Thymus (tissue), 11 donors: ENCODE measurements around the gene F10. TPM values are rescaled to one million over a fixed set of nuclear protein-coding genes. Genes with fewer than 3 reads are reported as not detected.
A peak's percentile ranks its signal among the peaks of the same experiment; 100 is the strongest.

Source experiments
- DNase-seq, 9 donors: peaks; one replicate each; pipeline ENCODE4 v3.0.0-alpha.2; 2013; ENCODE audit warnings: low spot score in 9 of 9, low read depth in 6 of 9, missing footprints in 1 of 9
- H3K27ac ChIP-seq, 2 donors: one replicate each; pipeline ENCODE4 v1.5.1; 2013; ENCODE audit warnings: control low read depth in 1 of 2, low read depth in 1 of 2, low read length in 1 of 2, mild to moderate bottlenecking in 1 of 2, moderate library complexity in 1 of 2
- H3K27me3 ChIP-seq, 2 donors: one replicate each; pipeline ENCODE4 v1.5.1; 2013; ENCODE audit warnings: low read length in 1 of 2; ENCODE audit not compliant: control insufficient read depth in 2 of 2, insufficient read depth in 1 of 2
- H3K36me3 ChIP-seq, 2 donors: one replicate each; pipeline ENCODE4 v1.5.1; 2013; ENCODE audit warnings: low read length in 1 of 2, mild to moderate bottlenecking in 1 of 2, moderate library complexity in 1 of 2; ENCODE audit not compliant: control insufficient read depth in 2 of 2, insufficient read depth in 2 of 2
- H3K4me1 ChIP-seq, 2 donors: one replicate each; pipeline ENCODE4 v1.5.1; 2013; ENCODE audit warnings: low read length in 2 of 2; ENCODE audit not compliant: control insufficient read depth in 2 of 2, insufficient read depth in 2 of 2
- H3K4me3 ChIP-seq, 2 donors: one replicate each; pipeline ENCODE4 v1.5.1; 2013; ENCODE audit warnings: low read length in 2 of 2, control low read depth in 1 of 2, mild to moderate bottlenecking in 1 of 2
- H3K9me3 ChIP-seq, 2 donors: one replicate each; pipeline ENCODE4 v1.5.1; 2013; ENCODE audit warnings: low read length in 1 of 2, mild to moderate bottlenecking in 1 of 2; ENCODE audit not compliant: control insufficient read depth in 2 of 2, insufficient read depth in 1 of 2
- WGBS: extraction: QIAGEN DNeasy Blood & Tissue Kit; methylation state at CpG from one replicate; pipeline ENCODE4 v1.1.7; 2013; 5-methylcytosine and 5-hydroxymethylcytosine counted together
- polyA plus RNA-seq: library from polyadenylated mRNA; stranded (reverse); fragments of 200-250 nt; gene quantifications from one replicate; pipeline ENCODE4 v1.2.3, GENCODE V29; 2013
- total RNA-seq: library from RNA; stranded (reverse); fragments of 120-200 nt; gene quantifications from one replicate; pipeline ENCODE4 v1.2.4, GENCODE V29; 2013
- donor health status: healthy.

F10 gene
- total and polyA plus RNA-seq, 2 donors = 1.4 to 2.7 TPM

DNA sequence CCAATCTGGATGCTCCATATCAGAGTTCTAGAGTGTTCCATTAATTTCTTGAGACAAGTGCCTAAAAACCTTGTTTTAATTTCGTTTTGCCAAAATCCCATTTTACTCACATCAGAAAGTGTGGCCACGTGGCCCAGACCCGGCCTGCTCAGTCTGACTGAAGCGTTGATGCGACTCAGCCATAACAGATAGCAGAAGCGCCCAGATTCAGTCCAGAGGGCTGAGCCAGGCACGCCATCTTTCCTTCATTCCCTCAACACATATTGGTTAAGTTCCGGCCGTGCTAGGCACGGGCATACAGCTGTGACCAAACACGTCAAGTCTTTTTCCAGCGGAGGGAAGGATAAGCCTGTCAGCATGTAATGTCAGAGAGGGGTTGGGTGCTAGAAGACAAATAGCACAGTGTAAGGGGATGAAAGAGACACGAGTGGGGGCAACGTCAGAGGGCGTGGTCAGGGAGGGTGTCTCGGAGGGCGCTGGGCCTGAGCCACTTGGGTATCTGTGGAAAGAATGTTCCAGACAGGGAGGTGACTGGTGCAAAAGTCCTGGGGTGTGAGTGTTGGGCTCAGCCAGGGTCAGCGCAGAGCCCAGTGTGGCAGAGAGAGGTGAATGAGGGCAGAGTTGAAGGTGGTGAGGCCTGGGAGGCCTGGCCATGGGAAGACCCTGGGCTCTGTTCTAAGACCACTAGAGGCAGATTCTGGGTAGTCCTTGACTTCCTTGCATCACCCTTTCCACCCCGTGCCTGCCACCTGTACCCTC lies 3.1 kb downstream of the F10 start:
- Histone ChIP-seq H3K9me3 (peaks cover 2 to 12% of the 10 kb centered on the region in 2 donors), H3K27me3 (peaks cover 9 to 34% of the 10 kb centered on the region in 2 donors), H3K4me1 (peaks cover 0 to 4% of the 10 kb centered on the region in 2 donors), H3K27ac (no peak overlapping the region), H3K36me3 (no peaks in the 10 kb centered on the region), H3K4me3 (no peak overlapping the region)
- DNase-seq = no peak
- 94% methylated on average over 19 of the region's 19 CpGs for WGBS

DNA sequence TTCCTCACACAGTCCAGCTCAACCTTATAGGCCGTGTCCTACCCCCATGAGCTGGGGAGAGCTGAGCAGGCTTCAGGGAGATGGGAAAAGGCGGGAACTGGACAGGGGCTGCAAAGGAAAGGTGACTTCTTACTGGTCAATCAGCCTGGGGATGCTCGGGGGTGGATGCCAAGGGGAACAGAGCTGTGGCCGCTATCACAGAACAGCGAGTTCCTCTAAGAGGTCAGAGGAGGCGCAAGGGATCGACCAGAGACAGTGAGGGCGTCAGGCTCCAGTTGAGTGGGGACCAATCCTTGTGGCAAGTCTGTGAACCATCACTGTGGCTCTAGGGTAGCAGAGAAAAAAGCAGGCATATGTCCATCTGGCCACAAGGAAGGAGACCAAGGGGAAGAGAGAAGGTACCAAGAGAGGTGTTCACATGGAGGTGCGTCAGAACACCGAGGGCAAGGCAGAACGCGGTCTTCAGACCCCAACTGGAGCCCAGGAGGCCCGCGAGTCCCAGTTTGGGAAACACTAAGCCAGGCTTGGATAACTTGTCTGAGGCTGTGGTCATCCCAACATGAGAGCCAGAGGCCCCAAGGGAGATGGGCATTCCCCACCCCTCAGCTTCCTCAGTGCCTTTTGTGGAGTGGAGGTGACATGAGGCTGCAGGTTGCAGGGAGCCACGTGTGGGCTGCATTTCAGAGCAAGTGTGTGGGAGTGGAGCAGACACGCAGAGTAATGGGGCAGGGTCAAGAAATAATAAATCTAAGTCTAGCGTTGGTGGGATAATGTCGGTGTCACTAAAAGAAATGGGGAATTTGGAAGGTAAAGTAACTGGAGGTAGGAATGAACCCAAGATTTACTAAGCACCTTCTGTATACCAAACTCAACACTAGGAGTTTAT lies 3.9 kb downstream of the F10 start:
- peaks cover 9 to 38% of the 10 kb centered on the region in 2 donors for H3K27me3 ChIP-seq
- no peak overlapping the region for H3K4me3 ChIP-seq
- H3K9me3 ChIP-seq = peaks cover 2 to 12% of the 10 kb centered on the region in 2 donors
- H3K36me3 ChIP-seq = no peaks in the 10 kb centered on the region
- 92% methylated on average over 18 of the region's 18 CpGs for WGBS
- DNase-seq = no peak
- H3K27ac ChIP-seq = no peak overlapping the region
- peaks cover 0 to 4% of the 10 kb centered on the region in 2 donors for H3K4me1 ChIP-seq

DNA sequence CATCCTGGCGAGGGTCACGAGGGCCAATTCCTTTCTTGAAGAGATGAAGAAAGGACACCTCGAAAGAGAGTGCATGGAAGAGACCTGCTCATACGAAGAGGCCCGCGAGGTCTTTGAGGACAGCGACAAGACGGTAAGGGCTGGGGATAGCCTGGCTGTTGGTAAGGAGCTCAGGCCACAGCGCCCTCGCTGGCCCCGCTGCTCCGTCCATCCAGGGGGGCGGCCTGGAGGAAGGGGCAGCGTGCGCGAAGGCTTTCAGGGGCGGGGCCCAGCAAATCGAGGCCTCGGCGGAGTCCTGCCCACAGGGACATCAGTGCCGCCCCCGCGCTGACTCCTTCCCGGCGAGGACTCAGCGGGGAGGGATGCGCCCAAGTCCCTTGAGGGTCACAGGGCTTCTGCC lies 6.9 kb downstream of the F10 start:
- Histone ChIP-seq H3K4me3 (peak overlapping the region in 1 of 2 donors; percentile 30), H3K27me3 (peaks cover 9 to 41% of the 10 kb centered on the region in 2 donors), H3K9me3 (peaks cover 2 to 12% of the 10 kb centered on the region in 2 donors), H3K27ac (no peak overlapping the region), H3K36me3 (no peaks in the 10 kb centered on the region), H3K4me1 (peaks cover 0 to 4% of the 10 kb centered on the region in 2 donors)
- 70% methylated on average over 27 of the region's 27 CpGs for WGBS
- DNase-seq = no peak

DNA sequence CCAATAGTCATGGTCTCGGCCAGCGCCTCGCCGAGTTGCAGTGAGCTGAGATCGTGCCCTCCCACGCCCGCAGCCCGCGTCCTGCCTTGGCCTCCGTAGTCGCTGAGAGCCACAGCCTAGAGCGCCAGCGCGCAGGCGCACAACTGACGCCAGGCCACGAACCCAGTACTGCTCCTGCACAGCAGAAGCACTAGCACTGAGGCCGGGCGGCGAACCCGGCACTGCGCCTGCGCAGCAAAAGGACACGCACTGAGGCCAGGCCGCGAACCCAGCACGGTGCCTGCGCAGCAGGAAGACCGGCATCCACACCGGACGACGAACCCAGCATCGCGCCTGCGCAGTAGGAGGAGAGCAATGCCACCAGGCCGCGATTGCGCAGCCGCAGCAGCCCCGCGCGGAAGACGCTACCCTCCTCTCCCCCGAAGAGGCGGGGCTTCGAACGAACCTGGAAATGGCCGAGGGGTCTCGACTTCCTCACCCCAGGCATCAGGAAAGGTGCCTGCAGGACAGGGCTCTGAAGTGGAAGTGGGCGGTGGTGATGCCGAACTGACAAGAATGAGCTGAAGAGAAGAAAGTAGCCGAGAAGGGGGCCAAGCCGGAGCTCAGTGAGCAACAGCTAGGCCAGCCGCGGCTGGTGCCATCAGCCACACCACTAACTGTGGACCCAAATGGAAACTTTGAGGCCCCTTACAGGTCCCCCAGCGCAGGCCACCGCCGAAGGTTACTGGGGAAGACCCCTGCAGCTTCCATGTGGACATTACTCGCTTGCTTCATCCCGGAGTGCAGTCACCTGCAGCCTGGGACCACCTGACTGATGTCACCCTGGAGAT lies 7.5 kb downstream of the F10 start:
- Histone ChIP-seq H3K9me3 (peaks cover 2 to 12% of the 10 kb centered on the region in 2 donors), H3K36me3 (no peaks in the 10 kb centered on the region), H3K27me3 (peaks cover 9 to 41% of the 10 kb centered on the region in 2 donors), H3K4me1 (peaks cover 0 to 4% of the 10 kb centered on the region in 2 donors), H3K27ac (no peak overlapping the region), H3K4me3 (peak overlapping the region in 1 of 2 donors; percentile 30)
- 48% methylated on average over 60 of the region's 60 CpGs for WGBS
- DNase-seq = peak in 2 of 9 donors; percentile 24 to 31

DNA sequence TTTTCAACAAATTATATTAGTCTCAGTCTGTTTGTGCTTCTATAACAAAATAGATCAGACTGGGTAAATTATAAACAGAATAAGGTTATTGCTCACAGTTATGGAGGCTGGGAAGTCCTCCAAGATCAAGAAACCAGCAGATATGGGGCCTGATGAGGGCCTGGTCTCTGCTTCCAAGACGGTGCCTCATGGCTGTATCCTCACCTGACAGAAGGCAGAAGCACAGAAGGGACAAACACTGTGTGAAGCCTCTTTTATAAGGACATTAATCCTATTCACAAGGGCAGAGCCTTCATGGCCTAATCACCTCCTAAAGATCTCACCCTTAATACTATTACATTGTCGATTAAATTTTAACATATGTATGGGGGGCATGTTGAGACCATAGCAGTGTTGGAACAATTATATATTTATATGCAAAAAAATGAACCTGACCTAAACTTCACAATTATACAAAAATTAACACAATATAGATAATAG lies 12.7 kb downstream of the F10 start:
- 96% methylated on average over 2 of the region's 2 CpGs for WGBS
- Histone ChIP-seq H3K4me1 (no peaks in the 10 kb centered on the region), H3K4me3 (no peak overlapping the region), H3K36me3 (no peaks in the 10 kb centered on the region), H3K27ac (no peak overlapping the region), H3K9me3 (peaks cover 0 to under 1% of the 10 kb centered on the region in 2 donors), H3K27me3 (peaks cover 2 to 21% of the 10 kb centered on the region in 2 donors)
- DNase-seq = no peak

DNA sequence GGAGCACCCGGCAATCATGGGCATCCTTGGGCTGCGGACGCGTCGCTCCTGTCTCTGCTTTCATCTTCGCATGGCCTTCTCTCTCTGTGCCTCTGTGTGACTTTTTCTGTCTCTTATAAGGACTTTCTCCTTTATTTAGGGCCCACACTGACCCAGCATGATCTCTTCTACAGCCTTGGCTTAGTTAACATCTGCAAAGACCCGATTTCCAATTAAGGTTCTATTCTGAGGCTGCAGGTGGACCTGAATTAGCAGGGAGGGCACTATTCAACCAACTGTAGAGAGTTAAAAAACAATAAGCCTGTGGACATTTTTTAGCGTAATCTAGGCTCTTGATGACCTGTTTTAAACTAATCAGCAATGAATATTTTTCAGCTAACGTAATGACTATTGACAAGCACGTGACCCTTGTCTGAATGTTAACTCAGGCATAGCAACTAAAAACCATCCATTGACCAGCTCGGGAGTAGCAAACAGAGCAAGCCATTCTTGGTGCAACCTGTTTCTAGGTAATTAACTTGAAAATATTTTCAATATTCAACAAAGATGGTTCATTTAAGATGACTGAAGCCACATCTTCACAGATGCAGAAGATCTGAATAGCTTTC lies 15.2 kb downstream of the F10 start:
- no peaks in the 10 kb centered on the region for H3K36me3 ChIP-seq
- no peaks in the 10 kb centered on the region for H3K9me3 ChIP-seq
- 91% methylated on average over 11 of the region's 11 CpGs for WGBS
- no peaks in the 10 kb centered on the region for H3K4me1 ChIP-seq
- H3K27ac ChIP-seq = no peak overlapping the region
- no peak for DNase-seq
- H3K27me3 ChIP-seq = peaks cover 0 to 10% of the 10 kb centered on the region in 2 donors
- no peak overlapping the region for H3K4me3 ChIP-seq

DNA sequence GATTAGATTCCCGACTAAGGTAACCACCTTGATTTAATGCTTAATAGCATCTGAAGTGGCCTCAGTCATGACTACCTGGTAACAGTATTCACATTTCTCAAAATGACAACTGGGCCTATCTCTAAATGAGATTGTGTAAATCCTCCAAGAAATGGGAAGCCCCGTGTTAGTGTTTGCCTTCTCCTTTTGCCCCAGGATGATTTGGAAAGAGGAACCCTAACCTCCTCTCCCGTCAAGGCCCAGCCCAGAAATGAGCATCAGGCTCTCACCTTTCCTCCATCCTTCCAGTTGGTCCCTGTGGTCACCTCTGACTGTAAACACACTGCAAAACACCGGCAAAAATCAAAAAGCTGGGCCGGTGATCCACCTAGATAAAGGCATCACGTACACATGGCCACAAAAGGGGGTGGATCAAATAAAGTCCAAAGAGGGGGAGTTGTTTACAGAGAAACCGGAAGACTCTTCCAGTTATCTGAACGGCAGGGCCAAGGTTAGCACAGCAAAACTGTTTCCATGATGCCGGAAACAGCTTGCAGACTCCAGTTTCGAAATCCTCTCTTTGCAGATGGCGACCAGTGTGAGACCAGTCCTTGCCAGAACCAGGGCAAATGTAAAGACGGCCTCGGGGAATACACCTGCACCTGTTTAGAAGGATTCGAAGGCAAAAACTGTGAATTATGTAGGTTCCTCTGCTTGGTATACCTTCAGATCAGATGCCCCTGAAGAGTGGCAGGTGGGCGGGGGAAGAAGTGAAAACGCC lies 16.4 kb downstream of the F10 start:
- Histone ChIP-seq H3K36me3 (no peaks in the 10 kb centered on the region), H3K4me1 (no peaks in the 10 kb centered on the region), H3K9me3 (no peaks in the 10 kb centered on the region), H3K27ac (no peak overlapping the region), H3K4me3 (no peak overlapping the region), H3K27me3 (peaks cover 0 to 10% of the 10 kb centered on the region in 2 donors)
- DNase-seq = no peak
- 92% methylated on average over 16 of the region's 16 CpGs for WGBS

DNA sequence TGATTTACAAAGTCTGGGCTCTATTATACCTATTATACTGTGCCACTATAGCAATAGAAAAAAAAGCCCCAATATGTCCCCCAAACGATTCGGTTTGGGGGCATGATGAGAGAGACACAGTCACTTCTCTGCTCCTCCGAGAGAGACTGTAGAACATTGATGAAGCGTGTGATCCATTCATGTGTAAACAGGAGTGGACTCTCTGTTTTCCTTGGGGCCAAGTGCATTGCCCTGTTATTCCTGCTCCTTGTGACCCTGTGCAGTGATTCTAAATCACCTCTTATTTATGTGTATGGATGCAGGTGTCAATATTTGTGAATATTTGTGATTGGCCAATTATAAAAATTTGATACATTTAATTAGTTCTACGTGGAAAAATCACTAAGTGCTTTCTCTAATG lies 17.0 kb downstream of the F10 start:
- Histone ChIP-seq H3K27me3 (peaks cover 0 to 10% of the 10 kb centered on the region in 2 donors), H3K4me3 (no peak overlapping the region), H3K9me3 (no peaks in the 10 kb centered on the region), H3K27ac (no peak overlapping the region), H3K36me3 (no peaks in the 10 kb centered on the region), H3K4me1 (no peaks in the 10 kb centered on the region)
- WGBS = 92% methylated on average over 5 of the region's 5 CpGs
- DNase-seq = no peak
